ENCODE data around the gene SMARCAD1. TPM values are rescaled to one million over a fixed set of nuclear protein-coding genes. Genes with fewer than 3 reads are reported as not detected.
A peak's percentile ranks its signal among the peaks of the same experiment; 100 is the strongest.
"Not testable (repeated sequence)": the region's sequence is repeated elsewhere in the genome, so short reads cannot be mapped to it uniquely, and the experiment has no call there.

SMARCAD1 gene
- total RNA-seq, 2 donors from 2014 or later, result 33.6 to 44.5 TPM

- H3K4me1 Mint-ChIP-seq (ENCODE audit: low read depth), result no peaks in the 10 kb centered on the region
- H3K27ac Mint-ChIP-seq, result no peak overlapping the region
Measured at GRCh38 chr4:94325835-94326234, 118.2 kb downstream of the SMARCAD1 start.

GRCh38 chr4:94329933-94330332 lies 122.3 kb downstream of the SMARCAD1 start:
- DNase-seq (no peak), ATAC-seq (replicated peaks in 1 of 2) (no peak)
- no peaks in the 10 kb centered on the region for H3K4me1 Mint-ChIP-seq (ENCODE audit: low read depth)
- no peaks in the 10 kb centered on the region for H3K27me3 Mint-ChIP-seq (ENCODE audit: low read depth)
- H3K9me3 Mint-ChIP-seq, result peaks cover 4 to 5% of the 10 kb centered on the region in 2 donors
- no peak overlapping the region for H3K4me3 Mint-ChIP-seq
- H3K27ac Mint-ChIP-seq, result no peak overlapping the region
- H3K36me3 Mint-ChIP-seq (ENCODE audit: insufficient read depth in 2 of 2), result peaks cover 8 to 11% of the 10 kb centered on the region in 2 donors

More at GRCh38 chr4:94325835-94326234, 118.2 kb downstream of the SMARCAD1 start:
- ATAC-seq (replicated peaks in 1 of 2) (no peak), DNase-seq (no peak)
- peaks cover 19% of the 10 kb centered on the region in 2 donors for H3K36me3 Mint-ChIP-seq (ENCODE audit: insufficient read depth in 2 of 2)
- H3K27me3 Mint-ChIP-seq (ENCODE audit: low read depth), result no peaks in the 10 kb centered on the region
- peaks cover 9 to 15% of the 10 kb centered on the region in 2 donors for H3K9me3 Mint-ChIP-seq
- H3K4me3 Mint-ChIP-seq, result no peak overlapping the region

- H3K27ac Mint-ChIP-seq, result no peak overlapping the region
- no peak overlapping the region for H3K4me3 Mint-ChIP-seq
- no peaks in the 10 kb centered on the region for H3K4me1 Mint-ChIP-seq (ENCODE audit: low read depth)
- ATAC-seq (replicated peaks in 1 of 2), result no peak
- no peaks in the 10 kb centered on the region for H3K36me3 Mint-ChIP-seq (ENCODE audit: insufficient read depth in 2 of 2)
- H3K27me3 Mint-ChIP-seq (ENCODE audit: low read depth), result no peaks in the 10 kb centered on the region
- DNase-seq, result no peak
- H3K9me3 Mint-ChIP-seq, result no peaks in the 10 kb centered on the region
Measured at GRCh38 chr4:94332983-94333590, 125.4 kb downstream of the SMARCAD1 start.

- Mint-ChIP-seq H3K27ac (no peak overlapping the region), H3K36me3 (ENCODE audit: insufficient read depth in 2 of 2) (no peaks in the 10 kb centered on the region), H3K27me3 (ENCODE audit: low read depth) (no peaks in the 10 kb centered on the region), H3K9me3 (no peaks in the 10 kb centered on the region), H3K4me1 (ENCODE audit: low read depth) (peaks cover 5% of the 10 kb centered on the region), H3K4me3 (no peak overlapping the region)
- ATAC-seq (replicated peaks in 1 of 2) (no peak), DNase-seq (no peak)
Measured at GRCh38 chr4:94333866-94334265, 126.2 kb downstream of the SMARCAD1 start.

DNA sequence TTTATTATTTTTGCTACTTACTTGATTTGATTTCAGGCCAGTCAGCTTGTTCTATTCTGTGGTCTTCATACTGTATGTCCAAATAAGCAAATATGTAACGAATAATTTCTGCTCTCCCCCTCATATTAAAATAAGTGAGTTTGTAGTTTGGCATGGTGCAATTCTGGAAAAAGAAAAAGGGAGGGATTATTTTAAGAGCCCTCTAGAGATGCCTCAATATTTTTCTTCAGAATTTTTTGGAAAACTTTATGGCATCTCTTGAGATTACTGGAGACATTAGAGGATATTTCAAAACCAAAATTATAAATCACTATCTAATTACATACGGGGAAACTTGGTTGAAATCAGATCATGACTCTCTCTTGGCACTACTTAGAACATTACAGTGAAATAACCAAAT lies 126.8 kb downstream of the SMARCAD1 start:
- no peak for ATAC-seq (replicated peaks in 1 of 2)
- Mint-ChIP-seq H3K4me3 (no peak overlapping the region), H3K4me1 (ENCODE audit: low read depth) (peaks cover 11% of the 10 kb centered on the region), H3K27me3 (ENCODE audit: low read depth) (no peaks in the 10 kb centered on the region), H3K27ac (no peak overlapping the region), H3K9me3 (no peaks in the 10 kb centered on the region), H3K36me3 (ENCODE audit: insufficient read depth in 2 of 2) (no peaks in the 10 kb centered on the region)
- DNase-seq, result no peak

- H3K9me3 Mint-ChIP-seq, result no peaks in the 10 kb centered on the region
- H3K27me3 Mint-ChIP-seq (ENCODE audit: low read depth), result no peaks in the 10 kb centered on the region
- H3K4me1 Mint-ChIP-seq (ENCODE audit: low read depth), result peaks cover 16% of the 10 kb centered on the region
- no peak for ATAC-seq (replicated peaks in 1 of 2)
- no peaks in the 10 kb centered on the region for H3K36me3 Mint-ChIP-seq (ENCODE audit: insufficient read depth in 2 of 2)
- no peak overlapping the region for H3K27ac Mint-ChIP-seq
- no peak for DNase-seq
- no peak overlapping the region for H3K4me3 Mint-ChIP-seq
Measured at GRCh38 chr4:94334962-94335361, 127.3 kb downstream of the SMARCAD1 start.

- Mint-ChIP-seq H3K36me3 (ENCODE audit: insufficient read depth in 2 of 2) (peaks cover 0 to 1% of the 10 kb centered on the region in 2 donors), H3K9me3 (no peaks in the 10 kb centered on the region), H3K27me3 (ENCODE audit: low read depth) (no peaks in the 10 kb centered on the region), H3K27ac (no peak overlapping the region), H3K4me1 (ENCODE audit: low read depth) (peaks cover 17% of the 10 kb centered on the region), H3K4me3 (no peak overlapping the region)
- ATAC-seq (replicated peaks in 1 of 2), result no peak
- DNase-seq, result no peak
Measured at GRCh38 chr4:94336303-94336702, 128.6 kb downstream of the SMARCAD1 start.

DNA sequence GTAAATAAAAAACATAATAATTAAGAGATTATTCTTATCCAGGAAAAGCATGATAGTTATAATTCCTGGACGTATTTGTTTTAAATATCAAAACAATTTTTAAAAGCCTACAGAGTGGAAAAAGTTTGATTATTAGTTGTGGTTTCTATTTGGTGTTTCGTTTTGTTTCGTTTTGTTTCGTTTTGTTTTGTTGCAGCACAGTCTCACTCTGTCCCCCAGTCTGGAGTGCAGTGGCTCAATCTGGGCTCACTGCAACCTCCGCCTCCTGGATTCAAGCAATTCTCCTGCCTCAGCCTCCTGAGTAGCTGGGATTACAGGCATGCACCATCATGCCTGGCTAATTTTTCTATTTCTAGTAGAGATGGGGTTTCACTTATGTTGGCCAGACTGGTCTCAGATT lies 129.1 kb downstream of the SMARCAD1 start:
- H3K4me3 Mint-ChIP-seq; H3K27ac Mint-ChIP-seq; ATAC-seq (replicated peaks in 1 of 2); H3K9me3 Mint-ChIP-seq; DNase-seq; H3K27me3 Mint-ChIP-seq (ENCODE audit: low read depth); H3K36me3 Mint-ChIP-seq (ENCODE audit: insufficient read depth in 2 of 2): not testable (repeated sequence)
- H3K4me1 Mint-ChIP-seq (ENCODE audit: low read depth), result peaks cover 17% of the 10 kb centered on the region

GRCh38 chr4:94338681-94339351 lies 131.2 kb downstream of the SMARCAD1 start:
- Mint-ChIP-seq H3K36me3 (ENCODE audit: insufficient read depth in 2 of 2) (peaks cover 0 to 1% of the 10 kb centered on the region in 2 donors), H3K27ac (peak overlapping the region; percentile 86), H3K27me3 (ENCODE audit: low read depth) (no peaks in the 10 kb centered on the region), H3K4me3 (peak overlapping the region; percentile 74 to 96), H3K4me1 (ENCODE audit: low read depth) (peaks cover 28% of the 10 kb centered on the region), H3K9me3 (no peaks in the 10 kb centered on the region)
- ATAC-seq (replicated peaks in 1 of 2) (peak; percentile 91 to 95), DNase-seq (no peak)

- ATAC-seq (replicated peaks in 1 of 2) (peak in 1 of 2 donors; percentile 43), DNase-seq (peak; percentile 5 to 6)
- Mint-ChIP-seq H3K27ac (peak overlapping the region; percentile 99), H3K36me3 (ENCODE audit: insufficient read depth in 2 of 2) (peaks cover 0 to 1% of the 10 kb centered on the region in 2 donors), H3K9me3 (no peaks in the 10 kb centered on the region), H3K4me3 (peak overlapping the region; percentile 74 to 96), H3K4me1 (ENCODE audit: low read depth) (peaks cover 28% of the 10 kb centered on the region), H3K27me3 (ENCODE audit: low read depth) (no peaks in the 10 kb centered on the region)
Measured at GRCh38 chr4:94339779-94340178, 132.1 kb downstream of the SMARCAD1 start.

Other genes with a start within 250 kb of the SMARCAD1 start
- gene HPGDS, start 135.0 kb downstream of the SMARCAD1 start, total RNA-seq, result not detected
- gene PDLIM5, start 244.1 kb downstream of the SMARCAD1 start, total RNA-seq, result 10 to 100 TPM; 17.6 to 21.4 TPM